Lower leg skin (tissue), 4 donors: ENCODE measurements around the gene GNLY. TPM values are rescaled to one million over a fixed set of nuclear protein-coding genes. Genes with fewer than 3 reads are reported as not detected.

ENCODE experiments used
- DNase-seq, 2 donors: peaks; one replicate each; pipeline ENCODE4 v3.0.0-alpha.2; 2019; ENCODE audit warnings: low spot score in 2 of 2
- H3K4me3 ChIP-seq: fragments of 200-600 bp; sonication (generic); 2 replicates; pipeline ENCODE4 v1.5.1; 2017; ENCODE audit warnings: mild to moderate bottlenecking, low read depth; ENCODE audit not compliant: poor library complexity, severe bottlenecking
- CTCF ChIP-seq, 3 donors: fragments of 450-650 bp; IDR thresholded peaks; one replicate each; pipeline ENCODE4 v1.5.1; 2016; ENCODE audit warnings: antibody characterized with exemption in 3 of 3, mild to moderate bottlenecking in 3 of 3, moderate library complexity in 2 of 3
- POLR2A ChIP-seq, 2 donors: fragments of 450-650 bp; IDR thresholded peaks; one replicate each; pipeline ENCODE4 v1.6.1; 2016 to 2017; ENCODE audit warnings: antibody characterized with exemption in 2 of 2, mild to moderate bottlenecking in 1 of 2, moderate library complexity in 1 of 2
- WGBS, 2 donors: methylation state at CpG; one replicate each; pipeline ENCODE4 v1.1.5; 2018; 5-methylcytosine and 5-hydroxymethylcytosine counted together
- intact Hi-C: fragments of 100-400 bp; cut with DNase I; formaldehyde crosslinking; loops from one replicate; pipeline ENCODE4 v1.15.0; 2023; ENCODE audit warnings: low total_unique reads
- total RNA-seq, 4 donors: library from RNA; depleted of rRNA; stranded (reverse); fragments of >200 nt; gene quantifications; one replicate each; pipeline ENCODE4 v1.1.0, GENCODE V29; 2016

The GNLY gene
- total RNA-seq, 4 donors from 2014 or later = 0.42 to 3.6 (median 1.3) TPM; not detected in 1

DNA sequence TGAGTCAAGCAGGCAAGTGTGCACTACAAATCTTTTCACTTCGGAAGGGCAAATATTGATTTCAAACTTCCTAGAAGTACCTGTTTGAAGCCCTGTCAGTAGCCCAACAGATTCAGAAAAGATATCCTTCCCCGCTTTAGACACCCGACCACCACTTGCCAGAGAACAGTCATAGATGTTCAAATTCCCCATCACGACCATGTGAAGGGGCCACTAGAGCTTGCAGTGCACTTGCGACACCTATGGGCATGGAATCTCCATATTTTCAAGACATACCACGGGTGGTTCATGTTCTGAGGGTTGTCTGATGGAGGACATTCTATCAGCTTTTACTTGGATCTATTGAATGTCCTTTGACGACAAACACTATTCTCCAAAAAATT is 23.8 kb downstream of the GNLY start:
- intact Hi-C loops = no loop called here
- WGBS, 2 donors = 68 to 69% methylated on average over 7 of the region's 7 CpGs
- TF ChIP-seq POLR2A (IDR thresholded peaks at IDR 0.05) (no peak), CTCF (IDR thresholded peaks at IDR 0.05) (no peak)
- no peak for DNase-seq
- no peak overlapping the region for H3K4me3 ChIP-seq

- 93 to 96% methylated on average over 10 of the region's 10 CpGs for WGBS, 2 donors
- TF ChIP-seq CTCF (IDR thresholded peaks at IDR 0.05) = no peak
- TF ChIP-seq POLR2A (IDR thresholded peaks at IDR 0.05) = no peak
- DNase-seq = peak in 1 of 2 donors; percentile 86
- H3K4me3 ChIP-seq = no peak overlapping the region
- intact Hi-C loops = no loop called here
Observed at GRCh38 chr2:85718885-85719492, 24.8 kb downstream of the GNLY start.

- no peak for TF ChIP-seq POLR2A (IDR thresholded peaks at IDR 0.05)
- TF ChIP-seq CTCF (IDR thresholded peaks at IDR 0.05) = no peak
- WGBS, 2 donors = 93 to 97% methylated on average over 6 of the region's 6 CpGs
- DNase-seq = peak in 1 of 2 donors; percentile 62
- H3K4me3 ChIP-seq = no peak overlapping the region
- intact Hi-C loops = no loop called here
Observed at GRCh38 chr2:85719609-85720240, 25.6 kb downstream of the GNLY start.

- 94 to 97% methylated on average over 1 of the region's 1 CpG for WGBS, 2 donors
- no peak overlapping the region for H3K4me3 ChIP-seq
- DNase-seq = no peak
- TF ChIP-seq CTCF (IDR thresholded peaks at IDR 0.05) (no peak), POLR2A (IDR thresholded peaks at IDR 0.05) (no peak)
- intact Hi-C loops = no loop called here
Observed at GRCh38 chr2:85720533-85720932, 26.4 kb downstream of the GNLY start.

DNA sequence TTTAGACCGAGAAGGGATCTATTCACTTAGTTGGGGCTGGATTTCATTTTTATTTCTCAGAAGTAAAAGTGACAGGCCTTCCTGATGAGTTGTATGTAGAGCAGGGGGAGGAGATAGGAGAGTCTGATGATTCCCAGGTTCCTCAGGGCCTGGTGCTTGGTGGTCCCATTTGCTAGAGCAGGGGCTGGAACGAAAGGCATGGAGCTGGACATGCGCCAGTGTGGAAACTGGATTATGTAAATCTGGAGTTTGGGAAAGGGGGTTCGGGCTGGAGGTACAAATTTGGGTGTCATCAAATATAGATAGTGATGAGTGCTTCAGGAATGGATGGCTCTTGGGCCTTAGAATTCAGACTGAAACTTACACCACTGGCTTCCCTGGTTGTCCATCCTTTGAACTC is 27.5 kb downstream of the GNLY start:
- H3K4me3 ChIP-seq = no peak overlapping the region
- DNase-seq = peak in 1 of 2 donors; percentile 66
- 87 to 89% methylated on average over 4 of the region's 4 CpGs for WGBS, 2 donors
- TF ChIP-seq POLR2A (IDR thresholded peaks at IDR 0.05) = no peak
- no peak for TF ChIP-seq CTCF (IDR thresholded peaks at IDR 0.05)
- intact Hi-C loops = no loop called here
